Hematopoietic multipotent progenitor cell treated with erythropoietin and hydrocortisone succinate and interleukin-3 and kit ligand, for 17 days (in vitro differentiated cells): Measurements from ENCODE around the gene VRK1.

Source experiments
- DNase-seq: peaks from one replicate; pipeline ENCODE4 v3.0.0-alpha.2; 2015; ENCODE audit warnings: low spot score

VRK1 gene

DNA sequence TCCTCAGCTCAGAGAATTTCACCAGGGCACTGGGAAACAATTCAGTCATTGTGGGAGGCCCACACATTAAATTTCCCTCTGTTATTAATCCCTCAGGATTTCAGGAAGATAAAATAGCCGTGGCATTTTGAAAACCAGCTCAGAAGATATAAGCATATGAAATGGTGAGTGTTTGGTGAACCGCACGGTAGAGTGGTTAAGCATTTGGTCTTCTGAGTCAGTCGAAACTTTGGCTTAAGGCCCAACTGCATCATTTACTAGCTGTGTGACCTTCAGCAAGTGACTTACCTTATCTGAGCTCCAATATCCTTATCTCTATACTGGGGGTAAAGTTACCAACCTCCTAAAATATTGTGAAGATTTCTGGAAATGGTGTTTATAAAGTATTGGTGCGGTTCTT lies 5.2 kb upstream of the VRK1 start:
- no peak for DNase-seq

DNA sequence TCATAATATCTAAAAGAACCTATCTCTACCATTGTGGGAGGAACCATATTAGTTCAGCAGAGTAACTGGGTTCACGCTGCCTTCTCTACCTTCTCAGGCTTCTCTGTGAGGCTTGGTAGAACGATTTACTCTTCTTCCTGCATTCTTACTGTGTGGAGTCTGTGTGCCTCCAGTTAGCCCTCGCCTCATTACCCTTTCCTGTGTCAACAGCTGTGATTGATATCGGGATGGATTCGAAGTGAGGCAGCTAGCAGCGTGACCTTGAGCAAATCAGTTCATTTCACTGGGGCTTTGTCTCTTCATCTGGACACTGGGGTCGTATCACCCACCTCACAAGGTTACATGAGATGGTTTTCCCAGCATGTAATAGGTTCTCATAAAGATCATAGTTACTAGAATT lies 4.6 kb upstream of the VRK1 start:
- no peak for DNase-seq

DNA sequence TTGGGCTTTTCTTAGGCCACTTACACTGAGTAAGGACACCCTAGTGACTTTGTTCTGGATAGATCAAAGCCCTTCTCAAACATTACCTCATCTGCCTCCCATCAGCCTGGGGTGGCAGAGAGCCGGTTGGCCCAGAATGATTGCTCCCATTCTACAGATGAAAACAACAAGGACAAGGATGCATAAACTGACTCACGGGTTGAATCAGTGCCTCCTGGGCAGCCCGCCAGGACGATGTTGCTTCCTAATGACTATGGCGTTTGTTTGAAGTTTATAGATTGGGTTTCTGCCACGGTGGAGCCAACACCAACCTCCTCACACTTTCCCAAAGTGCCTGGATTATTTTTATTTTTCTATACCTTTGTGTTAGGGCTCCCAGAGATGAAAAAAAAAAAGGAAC lies 3.6 kb upstream of the VRK1 start:
- DNase-seq, result no peak

- DNase-seq, result no peak
These were observed 1.9 kb upstream of the VRK1 start for GRCh38 chr14:96795109-96795828.

- peak; percentile 24 for DNase-seq
These were observed 584 bp downstream of the VRK1 start for GRCh38 chr14:96797582-96798349.

DNA sequence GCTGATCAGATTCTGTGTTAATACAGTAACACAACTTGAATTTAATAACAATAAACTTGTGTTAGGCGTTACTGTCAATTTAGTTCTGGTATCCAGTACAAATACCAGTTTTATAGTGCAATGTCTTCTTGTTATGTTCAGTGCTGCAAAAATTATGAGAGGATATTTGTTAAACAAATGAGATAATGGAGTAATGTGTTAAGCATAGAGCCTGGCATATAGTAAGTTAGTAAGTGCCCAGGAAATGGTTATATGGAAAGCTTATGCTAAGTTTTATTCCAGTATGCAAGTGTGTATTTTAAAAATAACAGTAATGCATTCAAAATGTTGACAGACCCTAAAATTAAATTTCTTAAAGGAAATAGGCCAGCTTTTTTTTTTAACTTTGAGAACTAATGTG lies 1.8 kb downstream of the VRK1 start:
- DNase-seq, result no peak

- no peak for DNase-seq
These were observed 2.4 kb downstream of the VRK1 start for GRCh38 chr14:96799489-96800054.

DNA sequence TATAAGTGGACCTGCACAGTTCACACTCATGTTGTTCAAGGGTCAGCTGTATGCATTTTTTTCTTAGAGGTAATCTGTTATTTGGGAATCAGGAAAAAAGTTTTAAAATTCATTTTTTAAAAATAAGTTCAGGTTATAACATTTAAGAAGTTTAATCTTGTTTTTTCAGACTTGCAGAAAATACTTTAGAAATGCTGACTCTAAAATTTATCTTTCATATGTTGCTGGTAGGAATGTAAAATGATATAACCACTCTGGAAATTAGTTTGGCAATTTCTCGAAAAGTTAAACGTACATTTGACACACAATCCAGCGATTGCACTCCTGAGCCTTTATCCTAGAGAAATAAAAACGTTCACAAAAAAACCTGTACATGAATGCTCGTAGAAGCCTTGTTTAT lies 4.7 kb downstream of the VRK1 start:
- no peak for DNase-seq

DNA sequence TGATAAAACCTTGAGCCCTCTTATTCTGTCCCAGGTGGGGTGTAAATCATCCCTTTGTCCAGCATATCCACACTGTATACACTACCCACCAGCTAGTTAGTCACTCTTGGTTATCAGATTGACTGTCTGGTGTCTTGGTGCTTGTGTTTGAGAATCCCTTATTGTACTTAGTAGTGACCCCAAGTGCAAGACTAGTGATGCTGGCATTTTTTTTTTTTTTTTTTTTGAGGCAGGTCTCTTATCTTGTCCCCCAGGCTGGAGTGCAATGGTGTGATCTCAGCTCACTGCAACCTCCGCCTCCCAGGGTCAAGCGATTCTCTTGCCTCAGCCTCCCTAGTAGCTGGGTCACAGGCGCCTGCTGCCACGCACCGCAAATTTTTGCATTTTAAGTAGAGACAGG lies 5.8 kb downstream of the VRK1 start:
- DNase-seq, result peak; percentile 38

GRCh38 chr14:96803958-96804357 lies 6.8 kb downstream of the VRK1 start:
- no peak for DNase-seq

DNA sequence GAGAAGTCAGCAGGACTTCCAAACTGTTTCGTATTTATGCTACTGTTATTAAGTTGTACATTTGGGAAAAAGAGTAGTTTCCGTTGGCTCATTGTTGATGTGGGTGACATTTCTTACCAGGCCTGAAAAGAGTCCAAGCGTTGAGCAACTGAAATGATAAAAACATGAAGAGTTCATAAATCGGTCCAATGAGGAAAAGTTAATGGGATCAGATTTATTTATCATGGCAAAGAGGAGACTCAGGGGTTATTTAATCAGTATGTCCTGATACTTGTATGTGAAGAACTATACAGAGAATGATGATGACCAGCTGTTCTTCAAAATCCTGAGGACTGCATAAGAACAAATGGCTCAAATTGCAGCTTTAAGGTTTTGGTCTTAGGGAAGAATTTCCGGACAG lies 7.7 kb downstream of the VRK1 start:
- no peak for DNase-seq

DNA sequence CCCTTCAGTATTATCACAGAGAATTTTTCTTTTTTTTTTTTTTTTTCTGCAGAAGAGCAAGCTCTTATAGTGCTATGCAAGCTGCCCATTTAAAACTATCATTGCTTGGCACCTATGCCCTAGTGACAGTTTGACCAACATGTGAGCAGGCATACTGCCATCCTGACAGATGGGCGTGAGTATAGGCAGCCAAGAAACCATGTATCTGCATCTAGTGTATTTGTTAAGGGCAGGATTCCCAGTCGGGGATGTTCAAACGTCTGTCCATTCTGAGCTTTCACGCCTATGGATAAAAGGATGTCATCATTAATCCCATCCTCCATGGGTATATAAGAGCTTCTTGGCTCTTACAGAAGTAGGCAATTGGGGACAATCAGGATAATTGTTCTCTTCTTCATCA lies 8.8 kb downstream of the VRK1 start:
- DNase-seq, result no peak

DNA sequence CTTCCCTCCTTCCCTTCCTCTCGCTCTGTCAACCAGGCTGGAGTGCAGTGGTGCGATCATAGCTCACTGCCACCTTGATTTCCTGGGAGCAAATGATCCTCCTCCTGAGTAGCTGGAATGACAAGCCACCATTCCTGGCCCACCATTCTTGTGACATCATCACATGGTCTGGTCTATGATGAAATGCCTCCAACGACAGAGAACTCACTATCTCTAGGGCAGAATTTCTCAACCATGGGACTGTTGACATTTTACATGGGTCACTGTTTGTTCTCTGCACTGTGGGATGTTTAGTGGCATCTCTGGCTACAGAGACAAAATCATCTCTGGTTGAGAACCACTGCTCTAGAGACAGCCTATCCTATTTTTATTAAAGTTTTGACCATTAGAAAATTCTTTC lies 9.7 kb downstream of the VRK1 start:
- no peak for DNase-seq

GRCh38 chr14:96808619-96809406 lies 11.6 kb downstream of the VRK1 start:
- no peak for DNase-seq

GRCh38 chr14:96811265-96811664 lies 14.1 kb downstream of the VRK1 start:
- DNase-seq, result no peak

GRCh38 chr14:96811985-96812667 lies 14.9 kb downstream of the VRK1 start:
- DNase-seq, result no peak

- no peak for DNase-seq
These were observed 19.1 kb downstream of the VRK1 start for GRCh38 chr14:96816281-96816680.

DNA sequence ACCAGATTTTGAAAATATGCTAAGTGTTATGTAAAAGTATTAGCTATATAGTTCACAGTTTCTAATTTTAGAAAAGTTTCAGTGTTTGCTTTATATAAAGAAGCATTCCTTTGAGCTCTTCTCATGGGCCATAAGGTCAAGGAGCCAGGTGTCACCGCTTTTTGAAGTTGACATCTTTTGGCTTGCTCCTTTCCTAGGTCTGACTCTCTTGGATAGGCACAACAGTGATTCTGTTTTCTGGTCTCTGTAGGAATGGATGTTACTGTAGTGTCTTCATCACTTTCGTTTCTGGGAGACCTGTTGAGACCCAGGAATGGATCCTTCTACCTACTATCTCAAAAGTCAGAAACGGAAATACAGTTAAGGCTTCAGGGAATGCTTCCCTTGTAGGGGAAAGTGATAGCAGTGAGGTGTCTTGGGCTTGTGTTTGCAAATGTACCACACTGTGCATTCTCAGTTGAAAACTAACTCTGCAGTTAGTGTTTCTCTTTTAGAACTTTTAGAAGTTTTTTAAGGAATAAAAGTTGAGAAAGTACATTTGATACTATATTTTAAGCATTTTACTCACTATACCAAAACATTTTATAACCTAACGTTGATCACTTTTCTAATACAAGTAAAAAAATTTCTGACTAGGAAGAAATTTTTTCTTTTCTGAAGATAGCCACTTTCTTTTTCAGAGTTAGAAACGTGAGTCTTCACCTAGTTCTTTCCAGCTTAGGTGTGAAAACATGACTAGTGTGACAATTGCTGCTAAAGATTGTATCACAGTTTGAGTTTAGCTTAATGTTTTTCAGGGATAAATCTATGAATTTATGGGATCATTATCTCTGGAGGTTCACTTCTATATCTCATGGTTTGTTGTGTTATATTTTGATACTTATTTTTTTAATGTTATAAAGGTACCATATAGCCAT lies 20.8 kb downstream of the VRK1 start:
- DNase-seq, result no peak

- no peak for DNase-seq
These were observed 24.3 kb downstream of the VRK1 start for GRCh38 chr14:96821501-96821900.

DNA sequence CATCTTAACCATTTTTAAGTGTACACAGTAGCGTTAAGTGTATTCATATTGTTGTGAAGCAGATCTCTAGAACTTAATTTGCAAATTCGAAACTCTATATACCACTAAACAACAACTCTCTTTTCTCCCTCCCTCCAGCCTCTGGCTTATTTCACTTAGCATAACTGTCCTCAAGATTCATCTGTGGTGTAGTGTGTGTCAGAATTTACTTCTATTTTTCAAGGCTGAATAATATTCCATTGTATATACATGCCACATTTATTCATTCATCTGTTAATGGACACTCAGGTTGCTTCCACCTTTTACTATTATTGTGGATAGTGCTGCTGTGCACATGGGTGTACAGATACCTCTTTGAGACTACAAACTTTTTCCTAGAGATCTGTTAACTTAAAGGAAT lies 26.5 kb downstream of the VRK1 start:
- no peak for DNase-seq

GRCh38 chr14:96824283-96824682 lies 27.1 kb downstream of the VRK1 start:
- no peak for DNase-seq
